HepG2 (cell line): Measurements from ENCODE around the gene PCSK6. TPM values are rescaled to one million over a fixed set of nuclear protein-coding genes. Genes with fewer than 3 reads are reported as not detected.

Experiments used
- ADNP ChIP-seq: sonication (generic); formaldehyde crosslinking; IDR thresholded peaks from 2 replicates; pipeline ENCODE4 v1.4.0; 2020; ENCODE audit warnings: missing genetic modification reagents
- ASH2L ChIP-seq: fragments of 300-600, 200-600 bp; sonication (generic); IDR thresholded peaks from 2 replicates; pipeline ENCODE4 v1.7.0; 2017; ENCODE audit warnings: low read depth, mild to moderate bottlenecking, moderate library complexity, mixed read lengths, low read length; ENCODE audit not compliant: insufficient read length
- CCDC6 ChIP-seq: sonication (generic); formaldehyde crosslinking; IDR thresholded peaks from 2 replicates; pipeline ENCODE4 v1.8.1; 2022; ENCODE audit warnings: mild to moderate bottlenecking, missing genetic modification reagents, moderate library complexity
- GABPA ChIP-seq, 2 experiments: IDR thresholded peaks; 2 replicates each; pipeline ENCODE4 v1.6.1; 2011 to 2016; ENCODE audit warnings: low read depth in 2 of 2, low read length in 1 of 2, missing biosample characterization in 1 of 2, missing genetic modification characterization in 1 of 2
- GPN1 ChIP-seq: sonication (generic); formaldehyde crosslinking; IDR thresholded peaks from 2 replicates; pipeline ENCODE4 v1.5.1; 2020; ENCODE audit warnings: missing genetic modification reagents, borderline replicate concordance
- GZF1 ChIP-seq: sonication (generic); formaldehyde crosslinking; IDR thresholded peaks from 2 replicates; pipeline ENCODE4 v1.5.1; 2020; ENCODE audit warnings: mild to moderate bottlenecking, missing genetic modification reagents
- HOXA3 ChIP-seq: sonication (generic); formaldehyde crosslinking; IDR thresholded peaks from 2 replicates; pipeline ENCODE4 v1.5.0; 2020; ENCODE audit warnings: missing genetic modification reagents
- ZMAT3 ChIP-seq: sonication (generic); formaldehyde crosslinking; conservative IDR thresholded peaks from 2 replicates; pipeline ENCODE4 v1.7.0; 2021; ENCODE audit warnings: missing genetic modification reagents
- ZNF12 ChIP-seq: sonication (generic); formaldehyde crosslinking; IDR thresholded peaks from 2 replicates; pipeline ENCODE4 v1.5.0; 2020; ENCODE audit warnings: missing genetic modification reagents
- ZNF607 ChIP-seq: sonication (generic); formaldehyde crosslinking; IDR thresholded peaks from 2 replicates; pipeline ENCODE4 v1.5.1; 2020; ENCODE audit warnings: missing genetic modification reagents, mild to moderate bottlenecking, borderline replicate concordance
- ZNF616 ChIP-seq: sonication (generic); formaldehyde crosslinking; IDR thresholded peaks from 2 replicates; pipeline ENCODE4 v1.5.0; 2020; ENCODE audit warnings: low read depth, mild to moderate bottlenecking, missing genetic modification reagents
- polyA plus RNA-seq, 8 experiments: library from polyadenylated mRNA; depleted of rRNA in 3 of 8; stranded (reverse) in 7 of 8; unstranded in 1 of 8; fragments of >200 nt; fragmentation: Illumina TruSeq in 4 of 8; extraction: Trizol in 4 of 8; gene quantifications; 2 replicates each; pipeline versions ENCODE4 v1.2.1 to v1.2.3, GENCODE V29; 2011 to 2016; ENCODE audit warnings: low read depth in 4 of 8, missing spikeins in 1 of 8, mixed read lengths in 1 of 8; ENCODE audit not compliant: insufficient read depth in 1 of 8
- total RNA-seq, 5 experiments: library from RNA; depleted of rRNA; stranded (reverse); fragments of >200 nt; fragmentation: Illumina TruSeq; extraction: Trizol; gene quantifications; 2 replicates each; pipeline ENCODE4 v1.2.3, GENCODE V29; 2016; ENCODE audit warnings: low read depth in 1 of 5
- TF ChIP-seq, protein P1 (sequence below): IDR thresholded peaks from 2 replicates; pipeline ENCODE4 v1.6.1; 2016; ENCODE audit warnings: mild to moderate bottlenecking
- TF ChIP-seq, protein P2 (sequence below): sonication (generic); formaldehyde crosslinking; IDR thresholded peaks from 2 replicates; pipeline ENCODE4 v1.8.0; 2022; ENCODE audit warnings: missing genetic modification reagents, mild to moderate bottlenecking, moderate library complexity, borderline replicate concordance
- TF ChIP-seq, protein P3 (sequence below), 2 experiments: fragments of 450-650 bp in 1 of 2; sonication (generic) in 1 of 2; formaldehyde crosslinking; IDR thresholded peaks; 2 replicates each; pipeline versions ENCODE4 v1.5.0 to v1.8.0; 2020 to 2022; ENCODE audit warnings: mild to moderate bottlenecking in 1 of 2, missing genetic modification reagents in 1 of 2
- TF ChIP-seq, protein P4 (sequence below): sonication (generic); formaldehyde crosslinking; IDR thresholded peaks from 2 replicates; pipeline ENCODE4 v1.4.0; 2020; ENCODE audit warnings: mild to moderate bottlenecking, missing genetic modification reagents
- TF ChIP-seq, protein P5 (sequence below): sonication (generic); formaldehyde crosslinking; IDR thresholded peaks from 2 replicates; pipeline ENCODE4 v1.8.1; 2023; ENCODE audit warnings: mild to moderate bottlenecking, moderate library complexity, missing genetic modification reagents
- TF ChIP-seq, protein P6 (sequence below): IDR thresholded peaks from 2 replicates; pipeline ENCODE4 v1.6.1; 2016; ENCODE audit warnings: low read depth, control low read depth

PCSK6 gene
- total and polyA plus RNA-seq, 2 of the 13 experiments (the other 11 are each of a cell fraction or from before 2014, with no cell fraction given): 56.5 to 155 TPM

DNA sequence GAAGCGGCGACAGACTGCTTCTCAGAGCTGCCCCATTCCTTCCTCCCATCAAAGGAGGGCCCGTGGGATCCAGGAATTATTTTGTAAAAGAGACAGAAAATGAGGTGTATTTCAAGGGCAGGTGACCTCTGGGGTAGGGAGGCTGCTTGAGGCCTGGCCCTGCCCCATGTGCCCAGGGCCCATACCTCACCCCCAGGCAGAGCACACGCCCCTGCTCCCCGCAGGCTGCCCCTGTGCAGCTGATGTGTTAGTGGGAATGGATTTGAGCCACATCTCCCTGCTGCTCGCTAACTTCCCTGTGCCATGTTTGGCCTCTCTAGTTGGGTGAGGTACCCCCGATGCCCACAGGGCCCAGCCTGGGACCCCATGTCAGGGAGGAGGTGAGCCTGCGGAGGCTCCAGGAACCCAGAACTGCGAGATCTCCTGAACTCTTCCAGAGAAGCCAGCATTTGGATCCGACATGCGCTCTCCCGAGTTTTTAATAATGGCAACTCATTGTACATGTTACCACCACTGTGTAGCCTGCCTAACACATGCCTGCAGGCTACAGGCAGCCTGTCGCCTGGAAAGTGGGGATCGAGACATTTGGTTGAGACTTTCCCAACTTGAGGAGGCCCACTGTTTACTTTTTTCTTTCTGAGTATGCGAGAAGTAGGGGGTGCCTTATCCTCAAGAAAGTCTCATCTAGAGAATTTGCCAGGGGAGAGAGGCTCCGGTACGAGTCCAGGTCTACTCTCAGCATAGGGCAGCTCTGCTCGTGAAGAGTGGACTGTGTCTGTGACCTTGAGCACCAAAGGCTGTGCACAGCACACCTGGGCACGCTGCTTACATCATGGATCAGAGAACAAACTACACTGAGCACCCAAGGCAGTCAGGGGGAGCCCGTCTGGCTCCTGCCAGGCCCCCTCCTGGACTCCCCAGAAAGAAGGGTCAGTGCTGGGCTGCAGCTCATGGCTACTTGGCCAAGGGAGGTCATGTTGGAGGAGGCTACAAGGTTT lies 36.1 kb downstream of the PCSK6 start (continued):
- TF ChIP-seq, protein P1, sequence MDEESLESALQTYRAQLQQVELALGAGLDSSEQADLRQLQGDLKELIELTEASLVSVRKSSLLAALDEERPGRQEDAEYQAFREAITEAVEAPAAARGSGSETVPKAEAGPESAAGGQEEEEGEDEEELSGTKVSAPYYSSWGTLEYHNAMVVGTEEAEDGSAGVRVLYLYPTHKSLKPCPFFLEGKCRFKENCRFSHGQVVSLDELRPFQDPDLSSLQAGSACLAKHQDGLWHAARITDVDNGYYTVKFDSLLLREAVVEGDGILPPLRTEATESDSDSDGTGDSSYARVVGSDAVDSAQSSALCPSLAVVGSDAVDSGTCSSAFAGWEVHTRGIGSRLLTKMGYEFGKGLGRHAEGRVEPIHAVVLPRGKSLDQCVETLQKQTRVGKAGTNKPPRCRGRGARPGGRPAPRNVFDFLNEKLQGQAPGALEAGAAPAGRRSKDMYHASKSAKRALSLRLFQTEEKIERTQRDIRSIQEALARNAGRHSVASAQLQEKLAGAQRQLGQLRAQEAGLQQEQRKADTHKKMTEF (CRISPR knock-in tag): peak; percentile 20; the same call in 1 of the 2 replicates
- TF ChIP-seq, protein P2, sequence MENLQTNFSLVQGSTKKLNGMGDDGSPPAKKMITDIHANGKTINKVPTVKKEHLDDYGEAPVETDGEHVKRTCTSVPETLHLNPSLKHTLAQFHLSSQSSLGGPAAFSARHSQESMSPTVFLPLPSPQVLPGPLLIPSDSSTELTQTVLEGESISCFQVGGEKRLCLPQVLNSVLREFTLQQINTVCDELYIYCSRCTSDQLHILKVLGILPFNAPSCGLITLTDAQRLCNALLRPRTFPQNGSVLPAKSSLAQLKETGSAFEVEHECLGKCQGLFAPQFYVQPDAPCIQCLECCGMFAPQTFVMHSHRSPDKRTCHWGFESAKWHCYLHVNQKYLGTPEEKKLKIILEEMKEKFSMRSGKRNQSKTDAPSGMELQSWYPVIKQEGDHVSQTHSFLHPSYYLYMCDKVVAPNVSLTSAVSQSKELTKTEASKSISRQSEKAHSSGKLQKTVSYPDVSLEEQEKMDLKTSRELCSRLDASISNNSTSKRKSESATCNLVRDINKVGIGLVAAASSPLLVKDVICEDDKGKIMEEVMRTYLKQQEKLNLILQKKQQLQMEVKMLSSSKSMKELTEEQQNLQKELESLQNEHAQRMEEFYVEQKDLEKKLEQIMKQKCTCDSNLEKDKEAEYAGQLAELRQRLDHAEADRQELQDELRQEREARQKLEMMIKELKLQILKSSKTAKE (CRISPR knock-in tag): peak; percentile 67
- TF ChIP-seq GABPA (IDR thresholded peaks at IDR 0.05; ENCODE audit: low read depth, low read length): no peak
- TF ChIP-seq GABPA (CRISPR knock-in tag; IDR thresholded peaks at IDR 0.05; ENCODE audit: low read depth): no peak
- TF ChIP-seq GPN1: no peak
- no peak for TF ChIP-seq ADNP (CRISPR knock-in tag)
- TF ChIP-seq, protein P3, sequence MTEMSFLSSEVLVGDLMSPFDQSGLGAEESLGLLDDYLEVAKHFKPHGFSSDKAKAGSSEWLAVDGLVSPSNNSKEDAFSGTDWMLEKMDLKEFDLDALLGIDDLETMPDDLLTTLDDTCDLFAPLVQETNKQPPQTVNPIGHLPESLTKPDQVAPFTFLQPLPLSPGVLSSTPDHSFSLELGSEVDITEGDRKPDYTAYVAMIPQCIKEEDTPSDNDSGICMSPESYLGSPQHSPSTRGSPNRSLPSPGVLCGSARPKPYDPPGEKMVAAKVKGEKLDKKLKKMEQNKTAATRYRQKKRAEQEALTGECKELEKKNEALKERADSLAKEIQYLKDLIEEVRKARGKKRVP (CRISPR knock-in tag; IDR thresholded peaks at IDR 0.05): peak in 1 of 2 experiments; percentile 78; a peak in 2 of 4 replicates
- TF ChIP-seq ZNF616 (CRISPR knock-in tag): no peak
- TF ChIP-seq, protein P4, sequence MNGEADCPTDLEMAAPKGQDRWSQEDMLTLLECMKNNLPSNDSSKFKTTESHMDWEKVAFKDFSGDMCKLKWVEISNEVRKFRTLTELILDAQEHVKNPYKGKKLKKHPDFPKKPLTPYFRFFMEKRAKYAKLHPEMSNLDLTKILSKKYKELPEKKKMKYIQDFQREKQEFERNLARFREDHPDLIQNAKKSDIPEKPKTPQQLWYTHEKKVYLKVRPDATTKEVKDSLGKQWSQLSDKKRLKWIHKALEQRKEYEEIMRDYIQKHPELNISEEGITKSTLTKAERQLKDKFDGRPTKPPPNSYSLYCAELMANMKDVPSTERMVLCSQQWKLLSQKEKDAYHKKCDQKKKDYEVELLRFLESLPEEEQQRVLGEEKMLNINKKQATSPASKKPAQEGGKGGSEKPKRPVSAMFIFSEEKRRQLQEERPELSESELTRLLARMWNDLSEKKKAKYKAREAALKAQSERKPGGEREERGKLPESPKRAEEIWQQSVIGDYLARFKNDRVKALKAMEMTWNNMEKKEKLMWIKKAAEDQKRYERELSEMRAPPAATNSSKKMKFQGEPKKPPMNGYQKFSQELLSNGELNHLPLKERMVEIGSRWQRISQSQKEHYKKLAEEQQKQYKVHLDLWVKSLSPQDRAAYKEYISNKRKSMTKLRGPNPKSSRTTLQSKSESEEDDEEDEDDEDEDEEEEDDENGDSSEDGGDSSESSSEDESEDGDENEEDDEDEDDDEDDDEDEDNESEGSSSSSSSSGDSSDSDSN (CRISPR knock-in tag): peak; percentile 45
- TF ChIP-seq, protein P5, sequence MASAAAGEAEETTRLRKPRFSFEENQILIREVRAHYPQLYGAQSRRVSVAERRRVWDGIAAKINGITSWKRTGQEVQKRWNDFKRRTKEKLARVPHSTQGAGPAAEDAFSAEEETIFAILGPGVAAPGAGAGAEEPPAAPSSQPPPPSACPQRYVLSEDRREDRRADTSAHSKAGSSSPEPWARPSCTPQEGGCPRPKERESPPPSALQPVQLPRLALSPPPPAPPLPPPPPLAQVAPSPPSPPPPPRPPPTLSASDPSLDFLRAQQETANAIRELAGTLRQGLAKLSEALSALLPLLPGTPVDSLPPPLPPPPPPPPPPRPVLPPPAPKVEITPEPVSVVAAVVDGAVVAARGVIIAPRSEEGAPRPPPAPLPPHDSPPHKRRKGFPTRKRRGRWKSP (CRISPR knock-in tag): 0 out of 2 replicates have a peak, but pooled peaks have one; percentile 29
- TF ChIP-seq GZF1 (CRISPR knock-in tag): no peak
- TF ChIP-seq HOXA3 (CRISPR knock-in tag): peak; percentile 75
- peak; percentile 40 for TF ChIP-seq ASH2L
- TF ChIP-seq ZNF607 (CRISPR knock-in tag): peak; percentile 83
- peak; percentile 66; the same call in 1 of the 2 replicates for TF ChIP-seq ZMAT3 (CRISPR knock-in tag)
- TF ChIP-seq, protein P6, sequence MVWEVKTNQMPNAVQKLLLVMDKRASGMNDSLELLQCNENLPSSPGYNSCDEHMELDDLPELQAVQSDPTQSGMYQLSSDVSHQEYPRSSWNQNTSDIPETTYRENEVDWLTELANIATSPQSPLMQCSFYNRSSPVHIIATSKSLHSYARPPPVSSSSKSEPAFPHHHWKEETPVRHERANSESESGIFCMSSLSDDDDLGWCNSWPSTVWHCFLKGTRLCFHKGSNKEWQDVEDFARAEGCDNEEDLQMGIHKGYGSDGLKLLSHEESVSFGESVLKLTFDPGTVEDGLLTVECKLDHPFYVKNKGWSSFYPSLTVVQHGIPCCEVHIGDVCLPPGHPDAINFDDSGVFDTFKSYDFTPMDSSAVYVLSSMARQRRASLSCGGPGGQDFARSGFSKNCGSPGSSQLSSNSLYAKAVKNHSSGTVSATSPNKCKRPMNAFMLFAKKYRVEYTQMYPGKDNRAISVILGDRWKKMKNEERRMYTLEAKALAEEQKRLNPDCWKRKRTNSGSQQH: peak; percentile 72; the same call in 1 of the 2 replicates
- no peak for TF ChIP-seq ZNF12 (CRISPR knock-in tag)
- 0 out of 2 replicates have a peak, but pooled peaks have one; percentile 47 for TF ChIP-seq CCDC6 (CRISPR knock-in tag)
